ENCODE measurements around the gene POP4. TPM values are rescaled to one million over a fixed set of nuclear protein-coding genes. Genes with fewer than 3 reads are reported as not detected.

Gene POP4
- total and polyA plus RNA-seq, 9 of the 15 experiments (the other 6 are each of a cell fraction or from before 2014, with no cell fraction given) = 42.1 to 128 (median 99.0) TPM

DNA sequence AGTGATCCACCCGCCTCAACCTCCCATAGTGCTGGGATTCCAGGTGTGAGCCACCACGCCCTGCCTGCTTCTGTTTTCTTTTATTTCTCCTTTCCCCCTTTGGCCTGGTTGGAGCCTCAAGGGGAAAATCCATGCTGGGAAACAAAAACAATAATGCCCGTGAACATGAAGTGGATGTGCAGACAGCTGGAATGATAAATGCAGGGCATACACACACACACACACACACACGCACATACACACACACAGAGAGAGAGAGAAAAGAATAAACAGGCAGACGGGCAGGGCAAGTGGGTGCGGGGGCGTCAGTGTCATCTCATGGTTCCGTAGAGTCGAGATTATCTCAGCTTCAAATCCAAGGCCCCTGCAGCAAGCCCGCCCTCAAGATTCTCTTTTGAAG is 54.8 kb downstream of the POP4 start (continued):
- 0 out of 2 replicates have a peak, but pooled peaks have one; percentile 57 for TF ChIP-seq ZNF395 (CRISPR knock-in tag; IDR thresholded peaks at IDR 0.05)
- TF ChIP-seq ZNF583 (CRISPR knock-in tag; IDR thresholded peaks at IDR 0.05) = no peak
- TF ChIP-seq CXXC5 (CRISPR knock-in tag; IDR thresholded peaks at IDR 0.05) = peak; percentile 70
- no peak for TF ChIP-seq ZBTB17 (CRISPR knock-in tag; IDR thresholded peaks at IDR 0.05)
- TF ChIP-seq ZNF766 (CRISPR knock-in tag; conservative IDR thresholded peaks at IDR 0.05) = 0 out of 2 replicates have a peak, but pooled peaks have one; percentile 55
- TF ChIP-seq CREB1 (IDR thresholded peaks at IDR 0.05) = no peak
- TF ChIP-seq CREB1 (CRISPR knock-in tag; IDR thresholded peaks at IDR 0.05) = no peak
- no peak for TF ChIP-seq SFPQ (IDR thresholded peaks at IDR 0.05; ENCODE audit: low read depth, low read length)
- no peak for TF ChIP-seq ZNF217 (CRISPR knock-in tag; IDR thresholded peaks at IDR 0.05)
- peak; percentile 47; the same call in 1 of the 2 replicates for TF ChIP-seq ZEB2 (IDR thresholded peaks at IDR 0.05)
- no peak for TF ChIP-seq ZNF518B (CRISPR knock-in tag; IDR thresholded peaks at IDR 0.05)
- TF ChIP-seq CHCHD3 (CRISPR knock-in tag; IDR thresholded peaks at IDR 0.05) = no peak
- no peak for TF ChIP-seq ILK (tag; IDR thresholded peaks at IDR 0.05; ENCODE audit: borderline replicate concordance, low read depth)
- no peak for TF ChIP-seq TAF7 (tag; IDR thresholded peaks at IDR 0.05)
- TF ChIP-seq ZNF124 (CRISPR knock-in tag; IDR thresholded peaks at IDR 0.05) = no peak
- TF ChIP-seq XRCC5 (IDR thresholded peaks at IDR 0.05; ENCODE audit: low read depth, low read length) = no peak
- no peak for TF ChIP-seq STAT5A (IDR thresholded peaks at IDR 0.05; ENCODE audit: borderline replicate concordance, low read length)
- no peak for TF ChIP-seq KDM5B (IDR thresholded peaks at IDR 0.05; ENCODE audit: insufficient replicate concordance, low read depth, low read length)
- TF ChIP-seq, protein P1, sequence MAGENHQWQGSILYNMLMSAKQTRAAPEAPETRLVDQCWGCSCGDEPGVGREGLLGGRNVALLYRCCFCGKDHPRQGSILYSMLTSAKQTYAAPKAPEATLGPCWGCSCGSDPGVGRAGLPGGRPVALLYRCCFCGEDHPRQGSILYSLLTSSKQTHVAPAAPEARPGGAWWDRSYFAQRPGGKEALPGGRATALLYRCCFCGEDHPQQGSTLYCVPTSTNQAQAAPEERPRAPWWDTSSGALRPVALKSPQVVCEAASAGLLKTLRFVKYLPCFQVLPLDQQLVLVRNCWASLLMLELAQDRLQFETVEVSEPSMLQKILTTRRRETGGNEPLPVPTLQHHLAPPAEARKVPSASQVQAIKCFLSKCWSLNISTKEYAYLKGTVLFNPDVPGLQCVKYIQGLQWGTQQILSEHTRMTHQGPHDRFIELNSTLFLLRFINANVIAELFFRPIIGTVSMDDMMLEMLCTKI (IDR thresholded peaks at IDR 0.05; ENCODE audit: partially characterized antibody) = no peak

All from K562 (cell line).